HepG2 (cell line): Measurements from ENCODE around the gene AP3B2. TPM values are rescaled to one million over a fixed set of nuclear protein-coding genes. Genes with fewer than 3 reads are reported as not detected.

Source experiments
- ATAC-seq: fragments of 200-7000 bp; cut with Tn5 transposase; 3 replicates; pipeline ENCODE4 v1.9.1; 2020; ENCODE audit warnings: mild to moderate bottlenecking, moderate library complexity
- BruUV-seq: library from RNA; stranded (reverse); fragments of 400-500 nt; replicated peaks from 2 replicates; lab custom pipeline; 2021; lab: Mats Ljungman, UMichigan
- CTCF ChIA-PET: fragments of 300-600 bp; formaldehyde crosslinking; extraction: SDS; loops from one replicate; lab custom pipeline; 2021; ENCODE audit warnings: low total read pairs, inconsistent platforms, low intra/inter-chr PET ratio; lab: Yijun Ruan, JAX
- POLR2A ChIA-PET: fragments of 350-600 bp; sonication (Branson Sonifier 250); formaldehyde crosslinking; loops from one replicate; lab custom pipeline; 2020; ENCODE audit warnings: antibody characterized with exemption, inconsistent platforms; lab: Yijun Ruan, JAX
- DNase-seq: peaks from one replicate; pipeline ENCODE4 v3.0.0-alpha.2; 2015; ENCODE audit warnings: low spot score
- FAIRE-seq: peaks from 3 replicates; lab custom pipeline; 2011; peaks lifted over from hg19 to GRCh38; lab: Jason Lieb, UNC
- H2AFZ ChIP-seq: one replicate; pipeline ENCODE4 v1.6.1; 2011; ENCODE audit warnings: low read length, inconsistent platforms
- H3K27ac ChIP-seq: fragments of 300-600 bp; 3 replicates; pipeline ENCODE4 v1.8.0; 2011; ENCODE audit warnings: mixed run types, mild to moderate bottlenecking, mixed read lengths, low read length, inconsistent platforms; ENCODE audit not compliant: insufficient read depth; ENCODE audit errors: extremely low read length
- H3K27me3 ChIP-seq, 2 experiments: fragments of 200-600 bp in 1 of 2; 2 replicates in 1 of 2; 3 replicates in 1 of 2; pipeline versions ENCODE4 v1.6.0 to v1.8.0; 2011; ENCODE audit warnings: low read length in 2 of 2, mild to moderate bottlenecking in 2 of 2, moderate library complexity in 2 of 2, inconsistent platforms in 1 of 2; ENCODE audit not compliant: insufficient read depth in 2 of 2, control insufficient read depth in 1 of 2
- H3K36me3 ChIP-seq, 2 experiments: fragments of 200-600 bp in 1 of 2; replicated peaks in 1 of 2; 2 replicates in 1 of 2; 3 replicates in 1 of 2; pipeline versions ENCODE4 v1.5.1 to v1.8.0; 2011; ENCODE audit warnings: low read length in 2 of 2, inconsistent platforms in 1 of 2; ENCODE audit not compliant: insufficient read depth in 2 of 2, control insufficient read depth in 1 of 2
- H3K4me1 ChIP-seq: 2 replicates; pipeline ENCODE4 v1.5.1; 2012; ENCODE audit warnings: low read length, inconsistent platforms; ENCODE audit not compliant: insufficient read depth
- H3K4me2 ChIP-seq: 2 replicates; pipeline ENCODE4 v1.6.0; 2011; ENCODE audit warnings: low read depth, low read length, inconsistent platforms
- H3K4me3 ChIP-seq, 3 experiments: fragments of 200-600 bp in 1 of 3; sonication (generic), shearing (Covaris generic) in 1 of 3; replicated peaks in 1 of 3; 2 replicates each; pipeline ENCODE4 v1.5.1; 2011 to 2016; ENCODE audit warnings: low read length in 3 of 3, inconsistent platforms in 2 of 3, low read depth in 2 of 3, mild to moderate bottlenecking in 2 of 3, control low read depth in 1 of 3, mixed read lengths in 1 of 3; ENCODE audit not compliant: insufficient read depth in 1 of 3
- H3K79me2 ChIP-seq: one replicate; pipeline ENCODE4 v1.6.1; 2011; ENCODE audit warnings: low read length, inconsistent platforms; ENCODE audit not compliant: insufficient read depth
- H3K9ac ChIP-seq: 2 replicates; pipeline ENCODE4 v1.6.0; 2011; ENCODE audit warnings: mild to moderate bottlenecking, low read depth, low read length, inconsistent platforms; ENCODE audit not compliant: insufficient read depth
- H3K9me3 ChIP-seq: 2 replicates; pipeline ENCODE4 v1.5.1; 2012; ENCODE audit warnings: mild to moderate bottlenecking, low read length
- H4K20me1 ChIP-seq: 2 replicates; pipeline ENCODE4 v1.6.0; 2011; ENCODE audit warnings: inconsistent platforms, mild to moderate bottlenecking, low read length, moderate library complexity; ENCODE audit not compliant: insufficient read depth
- DBP ChIP-seq: sonication (generic); formaldehyde crosslinking; IDR thresholded peaks from 2 replicates; pipeline ENCODE4 v1.4.0; 2020; ENCODE audit warnings: missing genetic modification reagents; ENCODE audit errors: not compliant biosample characterization
- IRX3 ChIP-seq: sonication (generic); formaldehyde crosslinking; IDR thresholded peaks from 2 replicates; pipeline ENCODE4 v1.8.1; 2023; ENCODE audit warnings: mild to moderate bottlenecking, low read depth, missing genetic modification reagents, borderline replicate concordance
- MTF1 ChIP-seq: sonication (generic); formaldehyde crosslinking; IDR thresholded peaks from 2 replicates; pipeline ENCODE4 v1.5.0; 2020; ENCODE audit warnings: missing genetic modification reagents
- ZMYM2 ChIP-seq: sonication (generic); formaldehyde crosslinking; IDR thresholded peaks from 2 replicates; pipeline ENCODE4 v1.8.0; 2022; ENCODE audit warnings: mild to moderate bottlenecking, missing genetic modification reagents
- ZNF274 ChIP-seq: sonication (generic); formaldehyde crosslinking; IDR thresholded peaks from 2 replicates; pipeline ENCODE4 v1.5.1; 2020; ENCODE audit warnings: mild to moderate bottlenecking, missing genetic modification reagents
- ZNF597 ChIP-seq: sonication (generic); formaldehyde crosslinking; IDR thresholded peaks from 2 replicates; pipeline ENCODE4 v1.5.0; 2020; ENCODE audit warnings: missing genetic modification reagents
- ZNF770 ChIP-seq: sonication (generic); formaldehyde crosslinking; IDR thresholded peaks from 2 replicates; pipeline ENCODE4 v1.5.0; 2020; ENCODE audit warnings: mild to moderate bottlenecking, missing genetic modification reagents
- ZSCAN25 ChIP-seq: sonication (generic); formaldehyde crosslinking; IDR thresholded peaks from 2 replicates; pipeline ENCODE4 v1.8.0; 2022; ENCODE audit warnings: mild to moderate bottlenecking, missing genetic modification reagents
- WGBS: methylation state at CpG from one replicate; pipeline ENCODE4 v1.1.6; 2017; ENCODE audit warnings: low lambda C conversion rate; 5-methylcytosine and 5-hydroxymethylcytosine counted together
- in situ Hi-C: cut with HindIII; loops from 2 replicates; pipeline ENCODE4 v1.10.0; 2017; ENCODE audit warnings: low pct_unique_long_range_greater_than_20kb; ENCODE audit not compliant: extremely low pct_ligation_motif_present
- intact Hi-C: fragments of 100-400 bp; cut with micrococcal nuclease; formaldehyde crosslinking; loops from one replicate; pipeline ENCODE4 v1.10.0; 2022; ENCODE audit not compliant: unreplicated experiment
- polyA plus RNA-seq, 8 experiments: library from polyadenylated mRNA; depleted of rRNA in 3 of 8; stranded (reverse) in 7 of 8; unstranded in 1 of 8; fragments of >200 nt; fragmentation: Illumina TruSeq in 4 of 8; extraction: Trizol in 4 of 8; gene quantifications; 2 replicates each; pipeline versions ENCODE4 v1.2.1 to v1.2.3, GENCODE V29; 2011 to 2016; ENCODE audit warnings: low read depth in 4 of 8, missing spikeins in 1 of 8, mixed read lengths in 1 of 8; ENCODE audit not compliant: insufficient read depth in 1 of 8
- total RNA-seq, 5 experiments: library from RNA; depleted of rRNA; stranded (reverse); fragments of >200 nt; fragmentation: Illumina TruSeq; extraction: Trizol; gene quantifications; 2 replicates each; pipeline ENCODE4 v1.2.3, GENCODE V29; 2016; ENCODE audit warnings: low read depth in 1 of 5
- TF ChIP-seq, protein P1 (sequence below): sonication (generic); formaldehyde crosslinking; IDR thresholded peaks from 2 replicates; pipeline ENCODE4 v1.4.0; 2020; ENCODE audit warnings: mild to moderate bottlenecking, missing genetic modification reagents
- TF ChIP-seq, protein P2 (sequence below): sonication (generic); formaldehyde crosslinking; IDR thresholded peaks from 2 replicates; pipeline ENCODE4 v1.4.0; 2020; ENCODE audit warnings: missing genetic modification reagents

AP3B2 gene
- total and polyA plus RNA-seq, 2 of the 13 experiments (the other 11 are each of a cell fraction or from before 2014, with no cell fraction given), result not detected

DNA sequence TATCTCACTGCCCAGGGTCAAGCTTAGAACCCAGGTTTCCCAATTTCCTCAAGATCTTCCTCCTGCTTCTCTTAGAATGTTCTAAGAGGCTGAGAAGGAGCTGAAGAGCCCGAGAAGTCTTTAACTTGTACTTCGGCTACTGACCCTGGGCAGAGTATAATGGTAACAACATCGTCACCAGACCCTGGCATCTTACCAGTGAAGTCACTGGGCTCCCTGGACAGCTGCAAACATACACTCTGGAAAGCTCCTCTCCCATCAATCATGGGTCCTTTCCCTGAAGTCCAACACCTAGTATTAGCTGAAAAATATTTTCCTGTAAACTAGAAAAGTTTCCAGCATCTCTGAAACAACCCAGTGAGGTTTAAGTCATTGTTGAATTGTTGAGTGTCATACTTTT, 85.2 kb downstream of the AP3B2 start:
- no peak for FAIRE-seq
- in situ Hi-C loops (no loop called here), intact Hi-C loops (no loop called here)
- Histone ChIP-seq H3K27me3 (no peaks in the 10 kb centered on the region; a peak in 2 of 5 replicates), H3K79me2 (no peaks in the 10 kb centered on the region), H3K4me2 (no peak overlapping the region), H3K4me3 (no peak overlapping the region), H4K20me1 (no peaks in the 10 kb centered on the region), H3K9me3 (no peaks in the 10 kb centered on the region), H3K27ac (no peak overlapping the region), H2AFZ (no peak overlapping the region), H3K9ac (no peak overlapping the region), H3K4me1 (no peaks in the 10 kb centered on the region), H3K36me3 (no peaks in the 10 kb centered on the region)
- BruUV-seq, result no TSS peak
- DNase-seq, result no peak
- POLR2A ChIA-PET, result no interaction called here
- CTCF ChIA-PET, result no interaction called here
- WGBS, result 17% methylated on average over 2 of the region's 3 CpGs
- no peak for ATAC-seq
- no peak for TF ChIP-seq MTF1

GRCh38 chr15:82624008-82624407, 85.7 kb downstream of the AP3B2 start:
- BruUV-seq, result no TSS peak
- TF ChIP-seq ZNF274 (CRISPR knock-in tag) (no peak), DBP (CRISPR knock-in tag) (no peak), ZMYM2 (no peak), ZNF770 (CRISPR knock-in tag) (no peak), ZSCAN25 (CRISPR knock-in tag) (no peak), ZNF597 (CRISPR knock-in tag) (no peak), IRX3 (CRISPR knock-in tag) (no peak)
- TF ChIP-seq, protein P1, sequence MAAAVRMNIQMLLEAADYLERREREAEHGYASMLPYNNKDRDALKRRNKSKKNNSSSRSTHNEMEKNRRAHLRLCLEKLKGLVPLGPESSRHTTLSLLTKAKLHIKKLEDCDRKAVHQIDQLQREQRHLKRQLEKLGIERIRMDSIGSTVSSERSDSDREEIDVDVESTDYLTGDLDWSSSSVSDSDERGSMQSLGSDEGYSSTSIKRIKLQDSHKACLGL (CRISPR knock-in tag), result no peak
- TF ChIP-seq, protein P2, sequence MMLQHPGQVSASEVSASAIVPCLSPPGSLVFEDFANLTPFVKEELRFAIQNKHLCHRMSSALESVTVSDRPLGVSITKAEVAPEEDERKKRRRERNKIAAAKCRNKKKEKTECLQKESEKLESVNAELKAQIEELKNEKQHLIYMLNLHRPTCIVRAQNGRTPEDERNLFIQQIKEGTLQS (CRISPR knock-in tag), result no peak
- H3K36me3 ChIP-seq, result no peaks in the 10 kb centered on the region
- POLR2A ChIA-PET, result no interaction called here
- in situ Hi-C loops (no loop called here), intact Hi-C loops (no loop called here)
- no peak for DNase-seq
- no peak overlapping the region for H2AFZ ChIP-seq
- H4K20me1 ChIP-seq, result no peaks in the 10 kb centered on the region
- no peak overlapping the region for H3K9ac ChIP-seq
- H3K4me2 ChIP-seq, result no peak overlapping the region
- H3K27ac ChIP-seq, result no peak overlapping the region
- ATAC-seq, result no peak
- no peaks in the 10 kb centered on the region for H3K9me3 ChIP-seq
- no peaks in the 10 kb centered on the region for H3K79me2 ChIP-seq
- CTCF ChIA-PET, result no interaction called here
- no peaks in the 10 kb centered on the region; a peak in 2 of 5 replicates for H3K27me3 ChIP-seq
- H3K4me1 ChIP-seq, result no peaks in the 10 kb centered on the region
- 0% methylated on average over 2 of the region's 2 CpGs for WGBS
- no peak overlapping the region for H3K4me3 ChIP-seq
- FAIRE-seq, result no peak
